Measurements from ENCODE around the gene NRP1. TPM values are rescaled to one million over a fixed set of nuclear protein-coding genes. Genes with fewer than 3 reads are reported as not detected.

Gene NRP1
- total RNA-seq, 1 experiment from 2014 or later, result 1.1 TPM

DNA sequence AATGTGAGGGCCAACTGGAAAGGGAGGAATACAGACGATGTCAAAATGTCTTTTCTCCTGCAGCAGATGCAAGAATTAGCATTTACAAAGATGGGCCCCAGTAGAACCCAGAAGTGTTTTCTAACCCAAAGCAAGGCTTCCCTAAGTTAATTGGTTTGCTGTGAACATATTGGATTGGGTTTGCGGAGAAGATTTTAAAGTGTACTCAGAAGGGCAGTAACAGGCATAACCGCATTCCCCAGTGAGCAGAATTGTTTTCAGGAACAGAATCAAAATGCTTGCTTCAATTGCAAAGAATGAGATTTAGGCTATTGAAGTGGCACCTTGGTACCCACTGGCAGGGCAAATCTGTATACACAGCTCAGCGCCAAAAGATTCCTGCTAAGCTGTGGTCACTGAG is 78.0 kb downstream of the NRP1 start:
- no peak for DNase-seq (ENCODE audit: low read depth, low spot score)
- in situ Hi-C loops (cut with HindIII; ENCODE audit: low pct_unique_long_range_greater_than_20kb, low sequenced_read_pairs), result no loop called here

GRCh38 chr10:33254556-33255160 is 79.8 kb downstream of the NRP1 start:
- in situ Hi-C loops (cut with HindIII; ENCODE audit: low pct_unique_long_range_greater_than_20kb, low sequenced_read_pairs), result no loop called here
- no peak for DNase-seq (ENCODE audit: low read depth, low spot score)

DNA sequence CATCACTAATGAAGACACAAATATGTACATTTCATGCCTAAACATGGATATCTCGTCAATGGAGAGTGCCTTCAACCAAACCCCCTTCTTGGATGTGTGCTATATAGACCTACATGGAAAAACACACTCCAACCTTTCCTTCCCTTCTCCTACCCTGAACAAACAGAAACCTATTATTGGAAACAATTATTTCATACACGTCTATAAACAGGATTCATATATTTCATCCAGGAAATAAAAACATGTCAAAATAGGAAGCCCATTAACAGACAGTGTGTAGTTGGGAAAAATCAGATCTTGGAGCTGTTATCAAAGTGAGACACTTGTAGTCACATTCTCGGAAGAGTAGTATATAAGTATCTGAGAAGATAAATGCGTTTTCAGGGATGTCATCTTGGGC is 81.1 kb downstream of the NRP1 start:
- no peak for DNase-seq (ENCODE audit: low read depth, low spot score)
- in situ Hi-C loops (cut with HindIII; ENCODE audit: low pct_unique_long_range_greater_than_20kb, low sequenced_read_pairs), result no loop called here

- no peak for DNase-seq (ENCODE audit: low read depth, low spot score)
Measured at GRCh38 chr10:33252794-33253203, 81.7 kb downstream of the NRP1 start.

GRCh38 chr10:33252324-33252723 is 82.1 kb downstream of the NRP1 start:
- no peak for DNase-seq (ENCODE audit: low read depth, low spot score)
- in situ Hi-C loops (cut with HindIII; ENCODE audit: low pct_unique_long_range_greater_than_20kb, low sequenced_read_pairs), result no loop called here

More at GRCh38 chr10:33252794-33253203, 81.7 kb downstream of the NRP1 start:
- in situ Hi-C loops (cut with HindIII; ENCODE audit: low pct_unique_long_range_greater_than_20kb, low sequenced_read_pairs), result no loop called here

GRCh38 chr10:33249659-33250345 is 84.7 kb downstream of the NRP1 start:
- in situ Hi-C loops (cut with HindIII; ENCODE audit: low pct_unique_long_range_greater_than_20kb, low sequenced_read_pairs), result no loop called here
- DNase-seq (ENCODE audit: low read depth, low spot score), result no peak

DNA sequence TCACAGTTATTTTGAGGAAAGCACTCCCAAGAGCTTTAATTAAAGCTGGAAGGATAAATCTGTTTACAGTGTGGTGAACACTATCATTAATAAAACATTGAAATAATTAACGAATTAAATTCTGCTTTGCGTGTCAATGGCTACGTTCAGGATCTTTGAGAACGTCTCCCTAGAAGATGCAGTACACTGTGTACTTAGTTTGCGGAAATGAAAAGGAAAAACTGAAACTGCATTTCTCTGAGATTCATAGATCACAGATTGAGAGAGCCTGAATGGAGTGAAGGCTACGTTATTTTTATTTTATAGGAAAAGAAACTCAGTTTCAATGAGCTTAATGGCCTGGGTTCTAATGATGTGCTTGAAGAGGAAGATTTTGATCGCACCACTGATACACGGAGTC is 85.3 kb downstream of the NRP1 start:
- DNase-seq (ENCODE audit: low read depth, low spot score), result no peak
- in situ Hi-C loops (cut with HindIII; ENCODE audit: low pct_unique_long_range_greater_than_20kb, low sequenced_read_pairs), result no loop called here

GRCh38 chr10:33248638-33249037 is 85.8 kb downstream of the NRP1 start:
- peak; percentile 25 for DNase-seq (ENCODE audit: low read depth, low spot score)
- in situ Hi-C loops (cut with HindIII; ENCODE audit: low pct_unique_long_range_greater_than_20kb, low sequenced_read_pairs), result no loop called here

DNA sequence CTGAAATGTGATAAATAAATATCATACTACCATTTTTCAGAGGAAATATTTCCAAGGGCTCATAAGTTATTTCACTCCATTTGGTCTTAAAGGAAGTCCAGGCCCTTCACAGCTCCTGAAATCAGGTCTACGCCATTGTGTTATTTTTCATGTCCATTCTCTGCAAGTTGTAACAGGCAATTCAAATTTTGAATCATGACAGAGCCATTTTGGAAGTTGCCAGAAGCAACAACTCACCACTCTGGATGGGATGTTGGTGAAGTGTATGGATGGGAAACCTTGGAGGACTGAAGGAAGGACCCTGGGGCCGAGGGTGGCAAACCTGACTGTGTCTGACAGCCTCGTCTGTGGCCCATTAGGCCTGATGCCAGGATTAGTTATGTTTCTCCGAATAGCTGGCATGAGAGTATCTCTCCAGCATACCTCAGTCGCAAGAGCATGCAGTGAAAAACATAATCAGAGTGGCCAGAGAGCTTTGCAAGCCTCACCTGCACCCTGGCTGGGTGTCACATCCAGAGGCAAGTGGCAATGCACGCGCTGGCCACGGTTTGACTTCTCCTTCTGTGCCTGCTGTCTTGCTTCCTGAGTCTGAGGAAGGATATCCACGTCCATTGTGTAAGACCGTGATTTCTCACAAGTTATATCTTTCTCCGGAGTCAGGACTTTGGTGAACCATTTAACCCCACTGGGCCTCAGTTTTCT is 87.1 kb downstream of the NRP1 start:
- in situ Hi-C loops (cut with HindIII; ENCODE audit: low pct_unique_long_range_greater_than_20kb, low sequenced_read_pairs), result no loop called here
- DNase-seq (ENCODE audit: low read depth, low spot score), result no peak

- in situ Hi-C loops (cut with HindIII; ENCODE audit: low pct_unique_long_range_greater_than_20kb, low sequenced_read_pairs), result no loop called here
- DNase-seq (ENCODE audit: low read depth, low spot score), result no peak
Measured at GRCh38 chr10:33245343-33245742, 89.1 kb downstream of the NRP1 start.

- no peak for DNase-seq (ENCODE audit: low read depth, low spot score)
- in situ Hi-C loops (cut with HindIII; ENCODE audit: low pct_unique_long_range_greater_than_20kb, low sequenced_read_pairs), result no loop called here
Measured at GRCh38 chr10:33244354-33244967, 90.0 kb downstream of the NRP1 start.

DNA sequence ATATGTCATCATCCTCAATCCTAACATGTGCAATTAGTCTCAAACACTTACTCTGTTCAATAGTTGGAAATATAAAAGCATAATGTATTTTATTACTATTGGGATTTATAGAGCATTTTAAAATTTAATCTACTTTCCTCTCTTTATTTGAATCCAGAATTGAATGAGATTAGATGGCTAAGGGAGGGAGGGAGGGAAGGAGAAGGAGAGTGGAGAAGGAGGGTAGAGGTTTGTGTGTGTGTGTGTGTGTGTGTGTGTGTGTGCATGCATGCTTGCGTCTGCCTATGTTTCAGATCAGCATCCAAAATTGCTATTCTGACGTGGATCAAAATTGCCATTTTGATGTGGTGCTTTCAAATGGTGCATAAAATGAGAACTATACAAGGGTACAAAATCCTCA is 90.8 kb downstream of the NRP1 start:
- in situ Hi-C loops (cut with HindIII; ENCODE audit: low pct_unique_long_range_greater_than_20kb, low sequenced_read_pairs), result no loop called here
- no peak for DNase-seq (ENCODE audit: low read depth, low spot score)

DNA sequence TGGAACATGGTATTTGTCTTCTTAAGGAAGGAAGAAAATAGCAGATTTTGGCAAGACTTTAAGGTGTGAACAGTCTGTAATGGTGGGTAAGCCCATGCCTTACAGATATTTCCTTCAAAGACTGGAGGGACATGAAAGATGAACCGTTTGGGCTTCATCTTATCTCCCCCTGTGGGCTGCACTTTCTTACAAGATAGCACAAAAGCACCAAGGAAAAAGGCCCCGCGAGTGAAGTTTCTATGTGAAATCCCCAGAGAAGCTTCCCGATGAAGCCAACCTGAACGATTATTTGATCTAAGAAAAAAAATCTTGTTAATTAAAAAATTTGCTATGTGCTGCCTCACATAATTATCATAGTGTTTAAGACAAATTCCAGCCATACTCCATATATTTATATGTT is 91.5 kb downstream of the NRP1 start:
- no peak for DNase-seq (ENCODE audit: low read depth, low spot score)
- in situ Hi-C loops (cut with HindIII; ENCODE audit: low pct_unique_long_range_greater_than_20kb, low sequenced_read_pairs), result no loop called here

DNA sequence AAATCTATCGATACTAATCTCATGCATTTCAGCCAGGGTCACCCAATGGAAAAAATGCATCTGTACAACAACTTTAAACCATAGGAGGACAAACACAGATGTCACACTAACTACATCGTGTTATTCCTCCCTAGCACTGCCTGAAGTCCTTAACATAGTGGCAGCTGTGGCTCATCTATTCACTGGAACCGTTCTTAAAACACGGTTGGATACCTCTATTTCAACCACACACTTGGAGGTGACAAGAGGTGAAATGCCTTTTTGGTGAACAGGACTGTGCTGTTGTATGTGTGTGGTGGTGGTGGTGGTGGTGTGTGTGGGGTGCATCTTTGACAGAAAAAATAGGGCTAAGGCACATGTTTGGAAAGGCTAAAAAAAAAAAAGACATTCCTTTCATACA is 93.1 kb downstream of the NRP1 start:
- no peak for DNase-seq (ENCODE audit: low read depth, low spot score)
- in situ Hi-C loops (cut with HindIII; ENCODE audit: low pct_unique_long_range_greater_than_20kb, low sequenced_read_pairs), result no loop called here

DNA sequence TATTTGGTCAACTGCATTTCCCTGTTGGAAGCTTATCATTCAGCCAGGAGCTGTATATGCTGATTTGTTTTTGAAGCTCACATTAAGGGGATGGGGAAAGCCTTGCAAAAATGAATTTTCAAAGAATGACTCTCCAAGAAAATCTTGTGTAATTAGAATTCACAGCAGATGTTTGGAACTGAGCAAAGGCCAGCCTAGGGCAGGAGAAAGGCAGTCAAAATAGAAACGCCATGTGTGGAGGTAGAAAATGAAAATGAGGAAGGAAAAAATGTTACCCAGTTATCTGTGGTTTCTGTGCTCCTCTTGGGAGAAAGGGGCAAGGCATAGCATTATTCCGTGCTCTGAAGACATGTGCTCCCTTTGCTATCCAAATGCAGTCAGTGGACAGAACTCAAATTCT is 93.5 kb downstream of the NRP1 start:
- no peak for DNase-seq (ENCODE audit: low read depth, low spot score)
- in situ Hi-C loops (cut with HindIII; ENCODE audit: low pct_unique_long_range_greater_than_20kb, low sequenced_read_pairs), result no loop called here

- in situ Hi-C loops (cut with HindIII; ENCODE audit: low pct_unique_long_range_greater_than_20kb, low sequenced_read_pairs), result no loop called here
- DNase-seq (ENCODE audit: low read depth, low spot score), result no peak
Measured at GRCh38 chr10:33240258-33240657, 94.2 kb downstream of the NRP1 start.

DNA sequence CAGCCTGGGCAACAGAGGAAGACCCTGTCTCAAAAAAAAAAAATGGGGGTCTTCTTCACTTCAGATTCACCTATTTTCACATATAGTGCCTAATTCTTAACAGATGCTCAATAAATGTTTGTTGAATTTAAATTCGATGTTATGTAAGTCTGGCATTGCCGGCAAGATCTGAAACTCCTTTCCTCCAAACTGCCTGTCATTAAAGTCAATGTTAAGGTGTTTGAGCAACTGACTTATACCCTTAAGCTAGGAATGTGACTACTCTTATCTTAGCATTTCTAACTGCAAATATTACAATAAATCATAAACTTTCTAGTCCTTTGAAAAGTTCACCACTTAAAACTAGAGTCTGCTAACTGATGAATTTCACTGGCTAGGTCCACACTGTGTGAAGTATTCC is 95.2 kb downstream of the NRP1 start:
- in situ Hi-C loops (cut with HindIII; ENCODE audit: low pct_unique_long_range_greater_than_20kb, low sequenced_read_pairs), result no loop called here
- DNase-seq (ENCODE audit: low read depth, low spot score), result no peak

GRCh38 chr10:33238643-33239042 is 95.8 kb downstream of the NRP1 start:
- in situ Hi-C loops (cut with HindIII; ENCODE audit: low pct_unique_long_range_greater_than_20kb, low sequenced_read_pairs), result no loop called here
- DNase-seq (ENCODE audit: low read depth, low spot score), result no peak

Measured in SK-MEL-5 (cell line).